Stimulated activated CD8-positive, alpha-beta memory T cell treated with anti-CD3 and anti-CD28 coated beads, Interleukin-2, amount 100 ng/mL, for 48 hours (primary cell): ENCODE measurements around the gene SLC25A24.
"Not testable (repeated sequence)": the region's sequence is repeated elsewhere in the genome, so short reads cannot be mapped to it uniquely, and the experiment has no call there.

Source experiments
- DNase-seq, 2 donors: peaks; one replicate each; pipeline ENCODE4 v3.0.0-alpha.2; 2020; ENCODE audit warnings: low read depth in 2 of 2

The SLC25A24 gene

GRCh38 chr1:108199201-108199691, 897 bp downstream of the SLC25A24 start:
- no peak for DNase-seq

DNA sequence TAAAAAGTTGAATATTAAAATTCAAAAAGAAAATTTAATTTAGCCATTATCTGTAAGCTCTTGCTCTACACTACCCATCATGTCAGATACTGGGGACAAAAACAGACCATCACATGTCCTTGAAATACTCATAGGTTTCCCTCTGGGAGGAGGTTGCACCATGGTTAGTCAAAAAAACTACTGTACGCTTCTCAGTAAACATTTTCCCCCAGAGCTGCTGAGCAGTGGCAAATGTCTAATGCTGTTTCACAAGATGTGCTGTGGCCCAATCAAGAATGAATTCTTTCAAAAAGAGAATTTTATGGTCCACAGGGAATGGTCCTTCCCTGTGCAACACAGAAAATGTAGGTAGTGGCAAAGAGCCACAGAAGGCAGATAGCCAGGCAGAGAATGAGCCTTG, 6.1 kb downstream of the SLC25A24 start:
- no peak for DNase-seq

GRCh38 chr1:108193333-108193732, 6.8 kb downstream of the SLC25A24 start:
- no peak for DNase-seq

- DNase-seq, result no peak
Measured at GRCh38 chr1:108192581-108192980, 7.6 kb downstream of the SLC25A24 start.

DNA sequence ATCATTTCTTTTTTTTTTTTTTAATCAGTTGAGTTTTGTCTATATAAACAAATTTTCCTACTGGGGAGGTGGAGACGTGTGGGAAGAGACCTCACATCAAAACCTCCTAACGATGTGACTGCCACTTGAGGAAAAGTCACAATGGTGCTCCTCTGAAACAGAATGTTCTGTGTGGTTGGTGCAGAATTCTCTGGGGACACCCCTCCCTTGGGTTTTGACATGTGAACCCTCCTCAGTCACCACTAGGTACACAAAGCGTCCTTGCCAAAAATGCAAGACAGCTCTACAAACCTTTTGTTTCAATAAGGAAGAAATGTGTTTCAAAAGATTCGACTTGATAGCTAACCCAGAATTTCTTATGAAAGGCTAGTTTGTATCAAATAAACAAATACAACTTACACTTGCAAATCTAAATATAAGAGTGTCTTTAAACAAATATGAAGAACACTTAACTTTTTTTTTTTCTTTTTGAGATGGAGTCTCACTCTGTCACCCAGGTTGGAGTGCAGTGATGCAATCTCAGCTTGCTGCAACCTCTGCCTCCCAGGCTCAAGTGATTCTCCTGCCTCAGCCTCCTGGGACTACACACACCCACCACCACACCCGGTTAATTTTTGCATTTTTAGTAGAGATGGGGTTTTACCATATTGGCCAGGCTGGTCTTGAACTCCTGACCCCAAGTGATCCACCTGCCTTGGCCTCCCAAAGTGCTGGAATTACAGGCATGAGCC, 9.3 kb downstream of the SLC25A24 start:
- DNase-seq, result no peak

DNA sequence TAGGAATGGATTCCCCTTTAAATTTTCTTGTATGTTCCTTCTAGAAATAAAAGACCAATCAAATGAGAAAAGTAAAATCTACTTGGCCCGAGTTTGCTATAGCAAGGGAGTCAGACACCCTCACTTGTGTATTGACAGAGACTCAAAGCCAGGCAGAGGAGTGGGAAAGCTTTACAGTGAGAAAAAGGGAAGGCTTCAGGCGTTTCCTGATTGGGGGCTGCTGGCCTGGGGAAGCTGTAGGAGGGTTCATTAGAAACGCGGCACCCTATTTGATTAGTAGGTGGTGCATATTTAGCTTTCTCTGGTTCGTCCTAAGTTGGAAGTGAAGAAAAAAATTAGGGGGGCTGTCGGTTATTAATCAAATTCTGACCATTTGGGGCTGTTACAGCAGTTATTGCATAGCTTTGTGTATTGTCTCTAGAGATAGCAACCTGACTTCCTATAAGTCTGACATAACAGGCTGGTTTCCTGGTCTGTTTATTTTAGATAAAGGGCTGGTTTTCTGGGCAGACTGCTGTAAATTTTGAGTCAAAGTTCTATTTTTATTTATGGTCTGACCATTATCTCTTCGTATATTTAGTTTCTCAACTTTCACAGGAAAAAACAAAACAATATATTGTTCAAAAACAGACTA, 10.0 kb downstream of the SLC25A24 start:
- no peak for DNase-seq

DNA sequence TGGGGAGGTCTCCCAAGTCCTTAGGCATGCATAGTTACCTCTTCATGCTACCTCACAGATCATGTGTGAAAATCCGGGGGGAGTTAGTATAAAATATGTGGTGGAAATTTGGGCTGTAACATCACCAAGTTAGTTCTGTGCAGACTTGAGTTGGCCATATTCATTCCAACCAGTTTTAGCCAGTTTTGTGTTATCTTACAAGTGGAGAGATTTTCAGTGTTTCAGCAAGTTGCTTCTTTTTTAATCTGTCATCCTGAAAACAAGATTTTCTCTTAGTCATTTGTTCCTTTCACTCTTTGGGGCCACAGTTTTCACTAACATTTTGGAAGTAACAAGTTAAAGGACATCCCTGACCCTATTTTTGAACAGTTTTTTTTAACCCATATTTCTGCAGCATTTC, 11.3 kb downstream of the SLC25A24 start:
- no peak for DNase-seq

- DNase-seq, result no peak
Measured at GRCh38 chr1:108182959-108183700, 17.0 kb downstream of the SLC25A24 start.

DNA sequence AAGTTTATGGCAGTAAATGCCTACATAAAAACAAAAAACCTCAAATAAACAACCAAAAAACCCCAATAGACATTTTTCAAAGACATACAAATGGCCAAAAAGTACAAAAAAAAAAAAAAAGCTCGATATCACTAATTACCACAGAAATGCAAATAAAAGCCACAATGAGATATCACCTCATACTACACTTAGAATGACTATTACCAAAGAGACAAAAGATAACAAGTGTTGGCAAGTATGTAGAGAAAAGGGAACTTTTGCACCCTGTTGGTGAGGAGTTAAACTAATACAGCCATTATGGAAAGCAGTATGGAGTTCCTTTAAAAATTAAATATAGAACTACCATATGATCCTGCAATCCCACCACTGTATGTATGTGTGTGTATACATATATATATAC, 21.1 kb downstream of the SLC25A24 start:
- DNase-seq, result no peak

- not testable (repeated sequence) for DNase-seq
Measured at GRCh38 chr1:108162409-108162808, 37.7 kb downstream of the SLC25A24 start.

GRCh38 chr1:108159951-108160350, 40.2 kb downstream of the SLC25A24 start:
- DNase-seq, result not testable (repeated sequence)

DNA sequence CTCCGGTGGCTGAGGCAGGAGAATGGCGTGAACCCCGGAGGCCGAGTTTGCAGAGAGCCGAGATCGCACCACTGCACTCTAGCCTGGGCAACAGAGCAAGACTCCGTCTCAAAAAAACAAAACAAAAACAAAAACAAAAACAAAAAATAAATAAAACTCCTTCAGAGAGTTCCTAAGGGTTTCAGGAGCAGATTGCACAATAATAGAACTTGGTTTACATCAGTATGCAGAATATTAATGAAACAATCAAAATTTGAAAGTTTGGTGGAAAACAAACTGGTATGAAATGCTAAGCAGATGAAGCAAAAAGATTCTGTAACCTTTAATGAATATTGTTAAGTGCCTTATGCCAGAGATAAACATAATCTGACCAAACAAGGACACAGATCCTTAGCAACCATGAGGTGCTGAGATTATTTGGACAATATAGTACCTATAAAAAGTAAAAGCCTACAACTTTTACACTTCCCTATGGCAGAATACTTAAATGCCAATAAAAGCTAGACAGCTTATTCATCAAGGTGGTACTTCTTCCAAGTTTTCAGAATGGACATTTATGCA, 41.2 kb downstream of the SLC25A24 start:
- no peak for DNase-seq

DNA sequence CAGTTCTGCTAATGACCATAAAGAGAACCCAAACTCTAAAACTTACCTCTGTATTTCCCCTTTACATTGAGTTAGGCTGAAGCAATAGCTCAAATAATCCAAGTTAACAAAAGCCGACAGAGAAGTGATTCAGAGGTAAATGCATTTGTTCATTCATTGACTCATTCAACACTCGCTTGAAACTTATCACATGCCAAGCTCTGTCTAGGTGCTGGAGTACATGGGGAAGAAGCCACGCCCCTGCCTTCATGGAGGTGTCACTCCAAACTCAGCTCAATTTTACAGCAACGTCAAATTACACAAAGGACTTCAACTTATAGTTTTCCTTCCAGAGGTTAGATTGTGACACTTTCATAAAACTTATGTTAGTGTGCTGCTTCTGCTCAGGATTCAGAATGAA, 45.8 kb downstream of the SLC25A24 start:
- DNase-seq, result no peak

DNA sequence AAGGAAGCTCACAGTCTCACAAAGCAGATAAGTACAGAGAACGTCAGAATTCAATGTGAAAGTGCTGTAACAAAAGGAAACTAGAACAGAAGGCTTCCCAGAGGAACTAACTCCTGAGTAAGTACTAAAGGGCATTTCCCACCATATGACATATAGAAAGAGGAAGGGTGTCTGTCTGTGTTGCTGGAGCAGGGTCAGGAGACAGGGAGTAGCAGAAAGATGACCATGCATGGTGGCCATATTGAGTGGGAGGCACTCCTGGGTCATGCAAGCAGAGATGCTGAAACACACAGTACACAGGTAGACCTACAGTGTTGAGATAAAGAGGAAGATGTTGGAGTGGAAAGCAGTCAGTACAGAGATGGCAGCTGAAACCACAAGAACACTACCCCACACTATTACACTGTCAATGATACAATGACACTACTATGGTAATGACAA, 47.3 kb downstream of the SLC25A24 start:
- no peak for DNase-seq

- no peak for DNase-seq
Measured at GRCh38 chr1:108151548-108151947, 48.6 kb downstream of the SLC25A24 start.

GRCh38 chr1:108149796-108150467, 50.2 kb downstream of the SLC25A24 start:
- DNase-seq, result no peak

GRCh38 chr1:108144569-108144968, 55.6 kb downstream of the SLC25A24 start:
- DNase-seq, result not testable (repeated sequence)

- DNase-seq, result no peak
Measured at GRCh38 chr1:108142773-108143394, 57.3 kb downstream of the SLC25A24 start.

DNA sequence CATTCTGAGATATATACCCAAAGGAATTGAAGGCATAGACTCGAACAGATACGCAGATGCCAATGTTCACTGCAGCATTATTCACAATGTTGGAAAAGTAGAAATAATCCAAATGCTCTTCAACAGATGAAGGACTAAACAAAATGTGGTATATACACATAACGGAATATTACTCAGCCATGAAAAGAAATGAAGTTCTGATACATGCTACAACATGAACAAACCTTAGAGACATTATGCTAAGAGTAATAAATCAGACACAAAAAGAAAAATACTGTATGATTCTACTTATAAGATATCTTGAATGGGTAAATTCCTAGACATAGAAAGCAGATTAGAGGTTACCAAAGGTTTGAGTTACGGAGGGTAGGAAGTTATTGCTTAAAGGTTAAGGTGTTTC, 57.9 kb downstream of the SLC25A24 start:
- no peak for DNase-seq

- DNase-seq, result no peak
Measured at GRCh38 chr1:108141621-108142020, 58.5 kb downstream of the SLC25A24 start.

GRCh38 chr1:108140936-108141335, 59.2 kb downstream of the SLC25A24 start:
- no peak for DNase-seq
